Muscle layer of duodenum (tissue), 2 donors: ENCODE results near the gene VKORC1.
A peak's percentile ranks its signal among the peaks of the same experiment; 100 is the strongest.
"Not testable (repeated sequence)": the region's sequence is repeated elsewhere in the genome, so short reads cannot be mapped to it uniquely, and the experiment has no call there.

Experiments
- H3K27ac ChIP-seq: one replicate; pipeline ENCODE4 v1.7.0; 2013; ENCODE audit warnings: mild to moderate bottlenecking, low read length
- H3K27me3 ChIP-seq: one replicate; pipeline ENCODE4 v1.7.0; 2013; ENCODE audit warnings: low read depth, mild to moderate bottlenecking, control low read depth, low read length
- H3K36me3 ChIP-seq, 2 donors: one replicate each; pipeline ENCODE4 v1.7.0; 2013; ENCODE audit warnings: low read length in 2 of 2, control low read depth in 1 of 2, mild to moderate bottlenecking in 1 of 2; ENCODE audit not compliant: insufficient read depth in 2 of 2, control insufficient read depth in 1 of 2
- H3K4me1 ChIP-seq, 2 donors: one replicate each; pipeline ENCODE4 v1.7.0; 2013; ENCODE audit warnings: low read length in 2 of 2, mild to moderate bottlenecking in 2 of 2, control low read depth in 1 of 2, moderate library complexity in 1 of 2; ENCODE audit not compliant: insufficient read depth in 2 of 2, control insufficient read depth in 1 of 2
- H3K4me3 ChIP-seq, 2 donors: one replicate each; pipeline ENCODE4 v1.7.0; 2013; ENCODE audit warnings: low read length in 2 of 2, low read depth in 1 of 2, mild to moderate bottlenecking in 1 of 2
- H3K9me3 ChIP-seq, 2 donors: one replicate each; pipeline ENCODE4 v1.7.0; 2013; ENCODE audit warnings: low read length in 2 of 2, control low read depth in 1 of 2, mild to moderate bottlenecking in 1 of 2; ENCODE audit not compliant: control insufficient read depth in 1 of 2
- donor health status: healthy.

VKORC1 gene

GRCh38 chr16:31111881-31112466 lies 17.4 kb upstream of the VKORC1 start:
- H3K4me1 ChIP-seq = peaks cover 4 to 9% of the 10 kb centered on the region in 2 donors

DNA sequence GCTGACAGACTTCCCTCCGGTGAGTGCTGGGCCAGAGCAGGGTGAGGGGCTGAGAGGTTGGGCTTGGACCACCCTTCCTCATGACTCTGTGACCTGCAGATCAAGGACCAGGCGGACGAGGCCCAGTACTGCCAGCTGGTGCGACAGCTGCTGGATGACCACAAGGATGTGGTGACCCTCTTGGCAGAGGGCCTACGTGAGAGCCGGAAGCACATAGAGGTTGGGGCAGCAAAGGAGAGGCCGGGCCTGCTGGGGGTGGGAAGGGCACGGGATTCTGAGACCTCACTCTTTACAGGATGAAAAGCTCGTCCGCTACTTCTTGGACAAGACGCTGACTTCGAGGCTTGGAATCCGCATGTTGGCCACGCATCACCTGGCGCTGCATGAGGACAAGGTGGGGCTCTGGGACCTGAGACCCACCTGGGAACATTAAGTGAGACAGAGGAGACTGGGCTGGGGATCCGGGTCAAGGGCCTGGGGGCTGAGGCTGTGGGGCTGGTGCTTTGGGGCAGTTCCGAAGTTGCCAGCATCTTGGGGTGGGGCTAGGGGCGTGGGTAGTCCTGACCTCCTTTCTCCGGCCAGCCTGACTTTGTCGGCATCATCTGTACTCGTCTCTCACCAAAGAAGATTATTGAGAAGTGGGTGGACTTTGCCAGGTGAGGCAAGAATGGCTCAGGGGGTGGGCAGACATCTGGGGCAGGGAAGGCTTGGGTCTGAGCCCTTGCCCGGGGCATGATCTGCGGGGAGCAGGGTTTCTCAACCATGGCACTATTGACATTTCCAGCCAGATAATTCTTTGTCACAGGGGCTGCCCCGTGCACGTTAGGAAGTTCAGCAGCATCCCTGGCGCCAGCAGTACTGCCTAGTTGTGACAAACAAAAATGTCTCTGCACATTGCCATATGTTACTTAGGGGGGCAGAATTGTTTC lies 15.8 kb upstream of the VKORC1 start:
- Histone ChIP-seq H3K27me3 (no peaks in the 10 kb centered on the region), H3K9me3 (no peaks in the 10 kb centered on the region), H3K27ac (no peak overlapping the region), H3K4me3 (no peak overlapping the region), H3K4me1 (peaks cover 4 to 14% of the 10 kb centered on the region in 2 donors), H3K36me3 (peaks cover 21 to 41% of the 10 kb centered on the region in 2 donors)

More at GRCh38 chr16:31111881-31112466, 17.4 kb upstream of the VKORC1 start:
- Histone ChIP-seq H3K4me3 (no peak overlapping the region), H3K9me3 (no peaks in the 10 kb centered on the region), H3K27ac (no peak overlapping the region), H3K36me3 (peaks cover 21 to 41% of the 10 kb centered on the region in 2 donors), H3K27me3 (no peaks in the 10 kb centered on the region)

- peaks cover 4 to 14% of the 10 kb centered on the region in 2 donors for H3K4me1 ChIP-seq
- H3K27ac ChIP-seq = no peak overlapping the region
- peaks cover 21 to 41% of the 10 kb centered on the region in 2 donors for H3K36me3 ChIP-seq
- no peaks in the 10 kb centered on the region for H3K27me3 ChIP-seq
- H3K9me3 ChIP-seq = no peaks in the 10 kb centered on the region
- peak overlapping the region in 1 of 2 donors; percentile 93 for H3K4me3 ChIP-seq
These were observed 15.0 kb upstream of the VKORC1 start for GRCh38 chr16:31109622-31110021.

- Histone ChIP-seq H3K36me3 (peaks cover 21 to 41% of the 10 kb centered on the region in 2 donors), H3K9me3 (no peaks in the 10 kb centered on the region), H3K4me3 (peak overlapping the region; percentile 61 to 93), H3K4me1 (peaks cover 4 to 14% of the 10 kb centered on the region in 2 donors), H3K27ac (peak overlapping the region; percentile 45), H3K27me3 (no peaks in the 10 kb centered on the region)
These were observed 14.4 kb upstream of the VKORC1 start for GRCh38 chr16:31108794-31109558.

- Histone ChIP-seq H3K4me1 (peaks cover 4 to 14% of the 10 kb centered on the region in 2 donors), H3K27ac (peak within 1 kb of the TSS; percentile 45), H3K9me3 (no peaks in the 10 kb centered on the region), H3K27me3 (no peaks in the 10 kb centered on the region), H3K4me3 (peak within 1 kb of the TSS; percentile 61 to 93), H3K36me3 (peaks cover 21 to 40% of the 10 kb centered on the region in 2 donors)
These were observed 13.6 kb upstream of the VKORC1 start, which contains the start of gene BCKDK for GRCh38 chr16:31108035-31108793. Gene BCKDK (plus strand): TSS chr16:31108386. CDS start chr16:31109224, 838 bp downstream.

- H3K9me3 ChIP-seq = no peaks in the 10 kb centered on the region
- peaks cover 20 to 32% of the 10 kb centered on the region in 2 donors for H3K36me3 ChIP-seq
- H3K27me3 ChIP-seq = no peaks in the 10 kb centered on the region
- peaks cover 4 to 14% of the 10 kb centered on the region in 2 donors for H3K4me1 ChIP-seq
- H3K4me3 ChIP-seq = peak overlapping the region in 1 of 2 donors; percentile 61
- peak overlapping the region; percentile 45 for H3K27ac ChIP-seq
These were observed 12.9 kb upstream of the VKORC1 start for GRCh38 chr16:31107465-31107867.

- H3K4me1 ChIP-seq = peaks cover 4 to 14% of the 10 kb centered on the region in 2 donors
- no peaks in the 10 kb centered on the region for H3K9me3 ChIP-seq
- H3K4me3 ChIP-seq = no peak overlapping the region
- H3K27me3 ChIP-seq = no peaks in the 10 kb centered on the region
- no peak overlapping the region for H3K27ac ChIP-seq
- peaks cover 16 to 25% of the 10 kb centered on the region in 2 donors for H3K36me3 ChIP-seq
These were observed 12.2 kb upstream of the VKORC1 start for GRCh38 chr16:31106509-31107464.

- H3K9me3 ChIP-seq = no peaks in the 10 kb centered on the region
- peaks cover 9 to 15% of the 10 kb centered on the region in 2 donors for H3K36me3 ChIP-seq
- no peak overlapping the region for H3K27ac ChIP-seq
- peaks cover 4 to 14% of the 10 kb centered on the region in 2 donors for H3K4me1 ChIP-seq
- H3K4me3 ChIP-seq = peak overlapping the region in 1 of 2 donors; percentile 21
- H3K27me3 ChIP-seq = no peaks in the 10 kb centered on the region
These were observed 11.1 kb upstream of the VKORC1 start for GRCh38 chr16:31105677-31106213.

DNA sequence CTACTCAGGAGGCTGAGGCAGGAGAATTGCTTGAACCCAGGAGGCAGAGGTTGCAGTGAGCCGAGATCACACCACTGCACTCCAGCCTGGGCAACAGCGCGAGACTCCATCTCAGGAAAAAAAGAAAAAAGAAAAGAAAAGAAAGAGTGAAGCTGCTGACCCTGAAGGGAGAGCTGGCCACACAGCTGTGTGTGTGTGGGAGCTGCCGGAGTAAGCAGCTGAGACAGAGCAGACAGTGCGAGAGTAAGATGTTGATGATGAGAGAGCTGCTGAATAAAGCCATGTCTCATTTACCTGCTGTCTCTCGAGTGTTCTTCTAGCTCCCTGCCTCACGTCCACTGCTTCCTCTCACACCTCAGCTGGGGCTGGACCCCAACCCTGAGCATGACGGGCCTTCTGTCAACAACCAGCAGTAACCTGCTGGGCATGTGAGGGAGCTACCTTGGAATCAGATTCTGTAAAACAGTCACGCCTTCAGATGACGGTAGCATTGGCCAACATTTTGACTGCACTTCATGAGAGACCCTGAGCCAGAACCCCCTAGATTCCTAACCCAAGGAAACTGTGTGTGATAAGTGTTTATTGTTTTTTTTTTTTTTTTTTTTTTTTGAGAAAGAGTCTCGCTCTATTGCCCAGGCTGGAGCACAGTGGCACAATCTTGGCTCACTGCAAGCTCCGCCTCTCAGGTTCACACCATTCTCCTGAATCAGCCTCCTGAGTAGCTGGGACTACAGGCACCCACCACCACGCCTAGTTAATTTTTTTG lies 6.5 kb upstream of the VKORC1 start:
- not testable (repeated sequence) for H3K4me1 ChIP-seq, H3K27ac ChIP-seq, H3K4me3 ChIP-seq, H3K36me3 ChIP-seq, H3K9me3 ChIP-seq, H3K27me3 ChIP-seq
